ENCODE measurements around the gene ETV6. TPM values are rescaled to one million over a fixed set of nuclear protein-coding genes. Genes with fewer than 3 reads are reported as not detected.

ETV6 gene
- total RNA-seq, 2 experiments from 2014 or later, result 55.3 to 57.5 TPM

DNA sequence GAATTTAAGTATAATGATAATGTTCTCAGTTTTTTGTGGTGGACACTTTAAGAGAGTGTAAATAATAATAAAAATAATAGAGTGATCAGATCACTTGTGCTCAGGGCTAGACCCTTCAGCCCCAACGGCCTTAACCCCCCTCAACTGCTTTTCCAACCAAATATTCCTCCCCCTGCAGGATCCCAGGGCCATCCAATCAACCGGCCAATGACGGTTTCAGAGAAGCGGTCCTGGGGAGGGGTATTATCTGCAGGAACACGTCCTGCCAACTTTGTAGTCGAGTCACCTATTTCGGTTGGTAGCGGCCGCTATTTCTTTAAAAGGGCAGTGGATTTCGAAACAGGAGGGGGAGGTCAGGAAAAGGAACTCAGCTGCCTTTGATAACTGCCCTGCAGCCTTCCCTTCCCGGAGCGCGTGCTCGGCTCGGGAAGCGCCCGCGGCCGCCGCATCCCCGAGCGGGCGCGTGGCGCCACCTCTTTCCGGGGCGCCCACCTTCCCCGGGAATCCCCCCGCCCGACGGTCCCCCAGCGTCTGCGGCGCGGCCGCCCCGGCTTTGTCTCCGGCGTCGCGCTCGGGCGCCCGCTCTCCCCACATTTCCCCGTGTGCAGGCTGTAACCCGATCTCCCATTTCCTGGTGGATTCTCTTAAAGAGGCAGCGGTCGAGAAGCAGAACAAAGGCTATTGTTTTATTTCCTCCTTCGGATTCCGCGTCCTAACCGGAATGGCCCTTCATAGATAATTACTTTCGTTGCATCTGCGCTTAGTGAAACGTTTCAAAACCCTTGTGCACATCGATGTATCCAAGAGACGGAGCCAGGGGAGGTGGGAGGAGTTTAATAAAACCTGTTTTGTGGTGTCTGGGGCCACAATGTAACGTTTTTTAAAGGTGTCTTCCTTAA is 711 bp upstream of the ETV6 start:
- peaks cover 25% of the 10 kb centered on the region for H3K4me1 Mint-ChIP-seq (ENCODE audit: low read depth)
- no peaks in the 10 kb centered on the region for H3K27me3 Mint-ChIP-seq
- intact Hi-C loops (cut with micrococcal nuclease), result loop anchor here (1.0 to 5.0 kb wide), 6 partner anchors 67 to 362 kb away; no protein-coding TSS in a partner anchor
- peak overlapping the region; percentile 84 for H3K4me3 Mint-ChIP-seq
- peak overlapping the region; percentile 98 for H3K27ac Mint-ChIP-seq
- POLR2A ChIA-PET, result interaction anchor here (1.0 to 3.3 kb wide), 20 partner anchors 14 to 708 kb away, joined by 3 to 31 read pairs (median 6); partner anchors contain the start of gene BORCS5
- no peaks in the 10 kb centered on the region for H3K9me3 Mint-ChIP-seq
- CTCF ChIA-PET, result interaction anchor here (0.6 to 2.8 kb wide), 6 partner anchors 38 to 385 kb away, joined by 3 to 16 read pairs (median 4); no protein-coding TSS in a partner anchor
- H3K36me3 Mint-ChIP-seq, result peaks cover 26% of the 10 kb centered on the region
- peak; percentile 67 for DNase-seq

DNA sequence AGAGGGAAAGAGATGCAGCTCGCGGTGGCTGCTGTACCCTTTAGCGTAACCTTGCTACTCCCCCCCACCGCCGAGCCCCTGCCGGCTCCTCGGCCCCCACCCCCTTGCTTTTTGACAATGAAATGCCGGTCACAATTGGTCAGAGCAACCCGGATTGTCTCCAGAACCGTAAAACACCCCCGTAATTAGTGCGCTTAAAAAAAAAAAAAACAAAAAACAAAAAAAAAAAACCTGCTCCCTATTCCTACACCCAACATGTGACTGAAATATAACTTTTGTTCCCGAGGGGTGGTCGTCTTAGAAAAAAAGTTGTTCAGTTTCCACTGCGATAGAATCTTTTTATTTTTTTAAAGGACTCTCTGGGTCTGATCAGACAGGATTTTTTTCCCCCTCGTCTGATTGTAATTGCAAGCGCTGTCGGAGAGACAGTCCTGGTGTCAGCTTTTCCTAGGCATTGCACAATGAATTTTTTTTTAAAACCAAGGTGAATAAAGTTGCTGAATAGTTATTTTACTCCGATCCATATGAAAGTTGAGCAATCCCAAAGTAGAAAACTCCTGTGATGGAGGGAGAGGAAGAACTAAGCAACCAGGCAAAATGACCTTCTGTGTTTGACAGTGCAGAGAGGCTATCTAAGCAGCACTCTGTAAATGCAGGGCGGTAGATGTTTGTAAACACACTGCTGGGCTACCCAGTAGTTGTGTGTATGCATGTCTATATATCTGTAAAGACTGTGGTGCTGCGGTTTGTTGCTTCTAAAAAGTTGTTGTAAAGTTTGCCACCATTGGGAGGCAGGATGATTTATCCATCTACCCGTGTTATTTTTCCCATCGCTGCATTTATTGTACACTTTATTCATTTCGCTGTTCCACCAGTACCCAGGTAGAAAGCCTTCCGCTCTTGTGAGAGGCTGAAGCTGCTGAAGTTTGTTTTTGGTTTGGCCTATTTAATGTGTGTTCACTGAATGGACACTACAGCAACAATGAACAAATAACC is 1.1 kb downstream of the ETV6 start:
- intact Hi-C loops (cut with micrococcal nuclease), result loop anchor here (1.0 to 5.0 kb wide), 5 partner anchors 81 to 1077 kb away; no protein-coding TSS in a partner anchor
- ChIA-PET CTCF (interaction anchor here (0.7 to 2.8 kb wide), 7 partner anchors 51 to 383 kb away, joined by 3 to 16 read pairs (median 3); no protein-coding TSS in a partner anchor), POLR2A (interaction anchor here (0.6 to 3.3 kb wide), 21 partner anchors 8 to 1075 kb away, joined by 3 to 31 read pairs (median 5); partner anchors contain the start of gene BORCS5)
- no peaks in the 10 kb centered on the region for H3K9me3 Mint-ChIP-seq
- H3K4me3 Mint-ChIP-seq, result peak overlapping the region; percentile 87
- H3K36me3 Mint-ChIP-seq, result peaks cover 26% of the 10 kb centered on the region
- H3K4me1 Mint-ChIP-seq (ENCODE audit: low read depth), result peaks cover 41% of the 10 kb centered on the region
- H3K27me3 Mint-ChIP-seq, result no peaks in the 10 kb centered on the region
- H3K27ac Mint-ChIP-seq, result peak overlapping the region; percentile 97
- DNase-seq, result peak; percentile 32

DNA sequence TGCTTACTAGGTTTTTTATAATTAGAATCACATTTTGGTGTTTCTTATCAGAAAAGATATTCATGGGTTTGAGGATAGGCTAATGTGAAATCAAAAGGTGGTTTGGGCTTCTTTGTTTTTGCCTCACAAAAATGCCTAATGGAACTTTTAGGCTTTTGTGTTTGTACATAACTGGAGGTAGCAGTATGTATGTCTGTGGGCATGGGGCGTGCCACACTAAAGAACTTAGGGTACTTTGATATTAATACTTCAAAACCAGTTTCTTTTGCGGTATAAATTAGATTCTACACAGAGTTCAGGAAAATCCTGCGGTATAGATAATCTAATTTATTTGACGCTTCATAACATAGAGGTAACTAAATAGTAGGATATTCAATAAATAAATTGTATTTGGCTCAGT is 1.9 kb downstream of the ETV6 start:
- ChIA-PET POLR2A (interaction anchor here (0.6 to 3.3 kb wide), 2 partner anchors 79 to 113 kb away, joined by 3 to 29 read pairs; no protein-coding TSS in a partner anchor), CTCF (no interaction called here)
- intact Hi-C loops (cut with micrococcal nuclease), result loop anchor here (2.0 to 5.0 kb wide), 4 partner anchors 226 to 1076 kb away; no protein-coding TSS in a partner anchor
- Mint-ChIP-seq H3K4me1 (ENCODE audit: low read depth) (peaks cover 49% of the 10 kb centered on the region), H3K27me3 (no peaks in the 10 kb centered on the region), H3K36me3 (peaks cover 30% of the 10 kb centered on the region), H3K4me3 (peak overlapping the region; percentile 87), H3K9me3 (no peaks in the 10 kb centered on the region), H3K27ac (peak overlapping the region; percentile 97)
- DNase-seq, result no peak

DNA sequence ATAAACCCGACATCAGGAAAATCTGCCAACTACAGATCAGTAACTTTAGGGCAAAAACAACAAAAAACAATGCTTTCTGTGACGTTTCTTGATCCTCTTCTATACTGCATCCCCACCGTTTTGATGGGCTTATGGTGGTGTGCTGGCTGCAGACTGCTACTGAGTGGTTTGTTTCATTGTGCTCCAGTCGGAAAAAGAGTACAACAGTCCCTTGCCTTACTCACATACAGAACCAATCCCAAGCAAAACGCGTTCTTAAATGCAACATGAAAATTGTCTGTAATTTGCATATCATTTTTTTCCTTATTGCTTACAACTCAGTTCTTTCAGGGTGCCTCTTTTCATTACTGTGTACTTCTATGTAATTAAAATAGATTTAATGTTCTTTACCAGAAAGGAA is 2.3 kb downstream of the ETV6 start:
- Mint-ChIP-seq H3K36me3 (peaks cover 34% of the 10 kb centered on the region), H3K4me3 (peak overlapping the region; percentile 87), H3K4me1 (ENCODE audit: low read depth) (peaks cover 53% of the 10 kb centered on the region), H3K9me3 (no peaks in the 10 kb centered on the region), H3K27ac (peak overlapping the region; percentile 97), H3K27me3 (no peaks in the 10 kb centered on the region)
- ChIA-PET CTCF (interaction anchor here (2.0 kb wide), 1 partner anchor 381 kb away, joined by 9 read pairs; no protein-coding TSS in a partner anchor), POLR2A (interaction anchor here (0.7 to 1.3 kb wide), 3 partner anchors 111 to 382 kb away, joined by 3 to 5 read pairs (median 3); no protein-coding TSS in a partner anchor)
- DNase-seq, result no peak
- intact Hi-C loops (cut with micrococcal nuclease), result loop anchor here (2.0 to 5.0 kb wide), 5 partner anchors 159 to 1076 kb away; no protein-coding TSS in a partner anchor

DNA sequence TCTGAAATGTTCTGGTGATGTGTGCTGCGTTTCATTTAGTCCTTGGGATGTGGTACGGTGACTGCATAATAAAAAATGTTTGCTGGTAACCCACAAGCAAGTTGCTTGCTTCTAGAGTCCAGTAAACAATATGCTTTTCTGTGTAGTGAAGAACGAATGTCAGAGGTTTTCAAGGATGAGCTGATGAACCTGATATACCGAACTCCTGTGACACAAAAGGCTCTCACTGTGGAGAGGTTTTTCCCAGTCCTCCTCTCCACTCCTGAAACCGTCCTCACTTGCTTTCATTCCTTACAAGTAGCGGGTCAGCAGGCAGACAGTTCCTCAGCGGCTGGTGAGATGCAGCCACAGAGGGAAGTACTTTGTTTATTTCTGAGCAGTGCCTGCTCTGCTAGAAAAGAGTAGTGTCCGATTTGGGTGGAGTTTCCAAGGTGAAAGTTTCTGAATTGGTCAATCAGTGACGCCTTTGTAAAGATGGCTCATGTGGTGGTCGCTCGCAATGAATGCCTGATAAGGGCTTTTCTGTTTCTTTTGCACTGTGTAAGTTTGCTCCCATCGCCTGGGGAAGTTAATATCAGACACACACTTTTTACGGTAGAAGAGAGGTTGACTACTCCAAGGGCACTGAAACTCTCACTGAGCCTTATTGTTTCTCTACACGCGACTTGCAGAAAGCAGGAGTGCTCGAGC is 3.0 kb downstream of the ETV6 start:
- peak; percentile 44 for DNase-seq
- Mint-ChIP-seq H3K4me3 (peak overlapping the region; percentile 87), H3K36me3 (peaks cover 39% of the 10 kb centered on the region), H3K9me3 (no peaks in the 10 kb centered on the region), H3K27ac (peak overlapping the region; percentile 97), H3K4me1 (ENCODE audit: low read depth) (peaks cover 56% of the 10 kb centered on the region), H3K27me3 (no peaks in the 10 kb centered on the region)
- ChIA-PET POLR2A (interaction anchor here (0.6 to 1.6 kb wide), 9 partner anchors 10 to 381 kb away, joined by 3 to 9 read pairs (median 3); no protein-coding TSS in a partner anchor), CTCF (interaction anchor here (1.1 to 2.0 kb wide), 4 partner anchors 73 to 380 kb away, joined by 3 to 9 read pairs (median 5); no protein-coding TSS in a partner anchor)
- intact Hi-C loops (cut with micrococcal nuclease), result loop anchor here (1.0 to 5.0 kb wide), 7 partner anchors 51 to 1075 kb away; no protein-coding TSS in a partner anchor

DNA sequence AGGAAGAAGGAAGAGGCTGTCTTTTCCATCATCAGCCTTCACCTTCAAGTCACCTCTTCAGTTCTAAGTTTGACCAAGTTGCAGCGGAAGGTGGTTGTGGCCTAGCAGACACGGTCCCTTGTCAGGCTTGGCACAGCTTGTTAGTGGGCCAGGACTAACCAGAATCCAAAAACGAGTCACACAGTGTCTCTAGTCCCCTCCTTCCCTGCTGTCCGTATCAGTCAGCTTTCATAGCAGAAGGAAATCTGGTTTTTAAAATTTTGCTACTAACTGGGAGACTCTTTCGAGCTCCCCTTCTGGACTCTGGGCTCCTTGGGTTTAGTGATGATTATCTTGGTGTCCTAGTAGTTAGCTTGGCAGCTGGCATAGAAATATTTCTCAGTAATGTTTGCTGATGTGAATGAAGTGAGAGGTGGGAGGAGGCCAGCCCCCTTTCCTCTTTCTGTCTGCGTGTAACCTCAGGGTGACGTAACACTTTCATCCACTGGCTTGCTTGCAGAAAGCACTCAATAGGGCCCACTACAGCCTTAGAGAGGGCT is 3.8 kb downstream of the ETV6 start:
- no peaks in the 10 kb centered on the region for H3K27me3 Mint-ChIP-seq
- DNase-seq, result peak; percentile 80
- ChIA-PET CTCF (interaction anchor here (1.1 to 2.0 kb wide), 4 partner anchors 74 to 380 kb away, joined by 3 to 9 read pairs (median 5); no protein-coding TSS in a partner anchor), POLR2A (interaction anchor here (0.8 to 1.6 kb wide), 8 partner anchors 9 to 380 kb away, joined by 3 to 9 read pairs (median 3); no protein-coding TSS in a partner anchor)
- H3K4me1 Mint-ChIP-seq (ENCODE audit: low read depth), result peaks cover 58% of the 10 kb centered on the region
- H3K4me3 Mint-ChIP-seq, result peak overlapping the region; percentile 87
- H3K9me3 Mint-ChIP-seq, result no peaks in the 10 kb centered on the region
- H3K36me3 Mint-ChIP-seq, result peaks cover 42% of the 10 kb centered on the region
- peak overlapping the region; percentile 97 for H3K27ac Mint-ChIP-seq
- intact Hi-C loops (cut with micrococcal nuclease), result loop anchor here (1.0 to 5.0 kb wide), 7 partner anchors 50 to 1074 kb away; no protein-coding TSS in a partner anchor

DNA sequence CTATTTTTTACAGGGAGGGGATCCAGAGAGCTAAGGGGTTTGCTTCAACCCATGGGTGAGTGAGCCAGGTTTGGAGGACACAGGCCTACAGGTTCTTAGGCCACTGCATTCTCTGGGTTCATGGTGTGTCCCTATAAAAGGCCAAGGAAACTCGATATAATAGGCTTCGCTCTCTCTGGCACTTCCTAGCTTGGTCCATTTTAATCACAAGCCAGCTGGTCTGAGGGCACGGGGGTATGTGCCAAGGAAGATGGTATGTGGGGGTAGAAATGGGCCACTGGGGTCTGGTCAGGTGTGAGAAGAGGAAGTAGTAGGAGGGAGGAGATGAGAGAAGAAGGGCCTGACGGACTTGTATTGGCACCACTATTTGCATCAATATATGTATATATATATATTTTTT is 4.9 kb downstream of the ETV6 start:
- H3K4me3 Mint-ChIP-seq, result no peak overlapping the region
- H3K27me3 Mint-ChIP-seq, result no peaks in the 10 kb centered on the region
- DNase-seq, result no peak
- peaks cover 67% of the 10 kb centered on the region for H3K4me1 Mint-ChIP-seq (ENCODE audit: low read depth)
- CTCF ChIA-PET, result interaction anchor here (0.6 to 1.6 kb wide), 3 partner anchors 106 to 379 kb away, joined by 3 to 9 read pairs (median 4); no protein-coding TSS in a partner anchor
- peaks cover 43% of the 10 kb centered on the region for H3K36me3 Mint-ChIP-seq
- H3K27ac Mint-ChIP-seq, result no peak overlapping the region
- intact Hi-C loops (cut with micrococcal nuclease), result loop anchor here (5.0 kb wide), 3 partner anchors 223 to 1073 kb away; no protein-coding TSS in a partner anchor
- no peaks in the 10 kb centered on the region for H3K9me3 Mint-ChIP-seq
- POLR2A ChIA-PET, result interaction anchor here (1.0 to 1.6 kb wide), 2 partner anchors 22 to 77 kb away, joined by 4 to 6 read pairs; no protein-coding TSS in a partner anchor

DNA sequence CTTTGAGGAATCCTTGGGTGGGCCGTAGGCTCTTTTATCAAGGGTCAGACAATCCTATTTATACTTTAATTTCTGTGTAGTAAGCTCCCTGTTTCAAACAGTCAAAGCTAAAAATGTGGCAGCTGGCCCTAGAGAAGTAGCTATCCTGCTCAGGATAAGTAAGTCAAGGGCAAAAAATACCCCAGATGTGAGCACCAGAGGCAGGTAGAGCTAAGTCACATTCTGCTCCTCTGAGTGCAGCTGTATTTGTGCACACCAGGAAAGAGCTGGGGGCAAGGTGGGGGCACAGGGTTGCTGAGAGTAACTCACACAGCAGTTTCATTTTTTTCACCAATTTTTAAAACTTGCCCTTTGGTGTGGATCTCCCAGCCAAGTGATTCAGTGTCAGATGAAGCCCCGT is 5.3 kb downstream of the ETV6 start:
- Mint-ChIP-seq H3K4me1 (ENCODE audit: low read depth) (peaks cover 72% of the 10 kb centered on the region), H3K36me3 (peaks cover 43% of the 10 kb centered on the region), H3K27me3 (no peaks in the 10 kb centered on the region), H3K27ac (no peak overlapping the region), H3K4me3 (no peak overlapping the region), H3K9me3 (no peaks in the 10 kb centered on the region)
- ChIA-PET CTCF (interaction anchor here (1.1 to 1.6 kb wide), 2 partner anchors 110 to 378 kb away, joined by 4 to 9 read pairs; no protein-coding TSS in a partner anchor), POLR2A (interaction anchor here (1.0 to 1.1 kb wide), 2 partner anchors 22 to 355 kb away, joined by 3 to 4 read pairs; no protein-coding TSS in a partner anchor)
- intact Hi-C loops (cut with micrococcal nuclease), result loop anchor here (5.0 kb wide), 3 partner anchors 222 to 1072 kb away; no protein-coding TSS in a partner anchor
- no peak for DNase-seq

DNA sequence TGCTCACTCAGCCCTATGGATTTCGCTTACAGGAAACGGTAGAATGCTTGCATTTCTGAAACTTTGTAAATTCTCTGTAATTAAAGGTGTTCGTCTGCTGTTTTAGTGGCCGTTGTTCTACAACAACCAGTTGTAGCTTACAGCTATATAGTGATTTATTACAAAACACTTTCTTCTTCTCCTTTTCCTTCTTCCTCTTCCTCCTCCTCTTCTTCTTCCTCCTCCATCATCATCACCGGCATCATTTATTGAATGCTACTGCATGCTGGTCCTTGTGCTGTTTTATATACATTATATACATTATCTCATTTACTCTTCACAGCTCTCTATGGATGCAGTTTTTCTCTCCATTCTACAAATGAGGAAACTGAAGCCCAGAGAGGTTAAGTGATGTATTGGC is 6.4 kb downstream of the ETV6 start:
- CTCF ChIA-PET, result interaction anchor here (1.6 kb wide), 1 partner anchor 377 kb away, joined by 9 read pairs; no protein-coding TSS in a partner anchor
- Mint-ChIP-seq H3K27ac (no peak overlapping the region), H3K4me3 (no peak overlapping the region), H3K4me1 (ENCODE audit: low read depth) (peaks cover 81% of the 10 kb centered on the region), H3K9me3 (no peaks in the 10 kb centered on the region), H3K27me3 (no peaks in the 10 kb centered on the region), H3K36me3 (peaks cover 38% of the 10 kb centered on the region)
- intact Hi-C loops (cut with micrococcal nuclease), result no loop called here
- POLR2A ChIA-PET, result interaction anchor here (0.8 to 1.1 kb wide), 2 partner anchors 156 to 354 kb away, joined by 3 read pairs; no protein-coding TSS in a partner anchor
- DNase-seq, result no peak

DNA sequence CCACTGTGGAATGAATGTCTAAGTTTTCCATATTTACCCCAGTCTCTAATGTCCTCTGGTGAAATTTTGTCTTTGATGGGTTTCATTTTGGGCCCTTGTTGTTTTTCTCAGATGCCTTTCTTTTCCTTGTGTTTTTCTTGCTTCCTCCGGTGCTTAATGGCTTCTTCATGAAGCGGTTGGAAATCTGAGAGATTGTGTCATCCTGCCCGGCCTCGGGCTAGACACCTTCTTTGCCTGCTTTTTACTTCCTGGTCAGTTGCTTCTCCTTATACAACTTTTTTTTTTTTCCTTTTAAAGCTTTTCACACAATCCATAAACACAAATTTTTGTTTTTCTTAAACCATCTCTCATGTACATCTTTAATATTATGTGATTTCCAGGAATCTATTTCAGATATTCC is 7.1 kb downstream of the ETV6 start:
- Mint-ChIP-seq H3K4me3 (no peak overlapping the region), H3K4me1 (ENCODE audit: low read depth) (peaks cover 88% of the 10 kb centered on the region), H3K9me3 (no peaks in the 10 kb centered on the region), H3K36me3 (peaks cover 37% of the 10 kb centered on the region), H3K27me3 (no peaks in the 10 kb centered on the region), H3K27ac (no peak overlapping the region)
- ChIA-PET CTCF (interaction anchor here (0.6 kb wide), 1 partner anchor 27 kb away, joined by 3 read pairs; no protein-coding TSS in a partner anchor), POLR2A (interaction anchor here (0.8 to 1.5 kb wide), 2 partner anchors 155 to 353 kb away, joined by 3 read pairs; no protein-coding TSS in a partner anchor)
- DNase-seq, result no peak
- intact Hi-C loops (cut with micrococcal nuclease), result no loop called here
